GM23338 (cell line): Measurements from ENCODE around the gene PLN. TPM values are rescaled to one million over a fixed set of nuclear protein-coding genes. Genes with fewer than 3 reads are reported as not detected.
A peak's percentile ranks its signal among the peaks of the same experiment; 100 is the strongest.

ENCODE experiments used
- ATAC-seq: fragments of 200-7000 bp; cut with Tn5 transposase; 3 replicates; pipeline ENCODE4 v1.9.1; 2020
- DNase-seq: peaks from one replicate; pipeline ENCODE4 v3.0.0-alpha.2; 2015; ENCODE audit warnings: low spot score
- H2AFZ ChIP-seq: fragments of 200-600 bp; sonication (generic); 2 replicates; pipeline ENCODE4 v1.8.0; 2016; ENCODE audit warnings: antibody characterized with exemption, mild to moderate bottlenecking, moderate library complexity
- H3F3A ChIP-seq: fragments of 200-600 bp; sonication (generic); replicated peaks from 2 replicates; pipeline ENCODE4 v1.8.0; 2017; ENCODE audit warnings: antibody characterized with exemption, mixed run types, low read depth
- H3K27ac ChIP-seq: fragments of 200-600 bp; sonication (generic); 2 replicates; pipeline ENCODE4 v1.6.1; 2016; ENCODE audit warnings: low read depth
- H3K27me3 ChIP-seq: fragments of 200-600 bp; sonication (generic); 2 replicates; pipeline ENCODE4 v1.8.0; 2016; ENCODE audit warnings: mild to moderate bottlenecking, mixed run types, moderate library complexity; ENCODE audit not compliant: insufficient read depth
- H3K36me3 ChIP-seq: fragments of 200-600 bp; sonication (generic); 2 replicates; pipeline ENCODE4 v1.8.0; 2016; ENCODE audit warnings: mild to moderate bottlenecking; ENCODE audit not compliant: insufficient read depth
- H3K4me1 ChIP-seq: fragments of 200-600 bp; sonication (generic); 2 replicates; pipeline ENCODE4 v1.8.0; 2016; ENCODE audit warnings: mild to moderate bottlenecking, moderate library complexity; ENCODE audit not compliant: insufficient read depth
- H3K4me2 ChIP-seq: fragments of 200-600 bp; sonication (generic); 2 replicates; pipeline ENCODE4 v1.7.1; 2017; ENCODE audit warnings: mixed run types
- H3K4me3 ChIP-seq: fragments of 200-600 bp; sonication (generic); 2 replicates; pipeline ENCODE4 v1.6.1; 2016; ENCODE audit warnings: mixed run types
- H3K79me2 ChIP-seq: fragments of 200-600 bp; sonication (generic); replicated peaks from 2 replicates; pipeline ENCODE4 v1.8.0; 2017; ENCODE audit warnings: mild to moderate bottlenecking; ENCODE audit not compliant: insufficient read depth
- H3K9me2 ChIP-seq: fragments of 200-600 bp; sonication (generic); 2 replicates; pipeline ENCODE4 v1.8.0; 2017; ENCODE audit not compliant: insufficient read depth
- H4K20me1 ChIP-seq: fragments of 200-600 bp; sonication (generic); replicated peaks from 2 replicates; pipeline ENCODE4 v1.8.0; 2017; ENCODE audit warnings: mild to moderate bottlenecking; ENCODE audit not compliant: insufficient read depth
- H3K27ac Mint-ChIP-seq: 2 replicates; pipeline ENCODE4 v1.8.0; 2020; ENCODE audit warnings: inconsistent platforms, mild to moderate bottlenecking, moderate library complexity, mixed read lengths
- H3K27me3 Mint-ChIP-seq: 3 replicates; pipeline ENCODE4 v1.8.0; 2022; ENCODE audit warnings: low read depth, mild to moderate bottlenecking, moderate library complexity, mixed read lengths, inconsistent platforms; ENCODE audit not compliant: insufficient read depth, poor library complexity
- H3K36me3 Mint-ChIP-seq: 3 replicates; pipeline ENCODE4 v1.8.0; 2021; ENCODE audit warnings: low read depth, mild to moderate bottlenecking, inconsistent platforms, moderate library complexity, mixed read lengths
- H3K4me1 Mint-ChIP-seq: 3 replicates; pipeline ENCODE4 v1.8.0; 2020; ENCODE audit warnings: mild to moderate bottlenecking, inconsistent platforms, mixed read lengths
- H3K4me3 Mint-ChIP-seq: 3 replicates; pipeline ENCODE4 v1.8.0; 2021; ENCODE audit warnings: moderate library complexity, mild to moderate bottlenecking, inconsistent platforms, mixed read lengths
- H3K9me3 Mint-ChIP-seq: 3 replicates; pipeline ENCODE4 v1.8.0; 2020; ENCODE audit warnings: moderate library complexity, mild to moderate bottlenecking, inconsistent platforms, mixed read lengths
- CREB1 ChIP-seq: fragments of 250-450 bp; sonication (Bioruptor Pico); IDR thresholded peaks from 2 replicates; pipeline ENCODE4 v1.5.0; 2020; ENCODE audit warnings: low read depth, mild to moderate bottlenecking, moderate library complexity
- EZH2 ChIP-seq: fragments of 200-600 bp; sonication (generic); IDR thresholded peaks from one replicate; pipeline ENCODE4 v1.8.0; 2017; ENCODE audit warnings: antibody characterized with exemption, mild to moderate bottlenecking, low read depth; ENCODE audit not compliant: unreplicated experiment
- EZH2phosphoT487 ChIP-seq: fragments of 200-600 bp; sonication (generic); IDR thresholded peaks from one replicate; pipeline ENCODE4 v1.8.1; 2018; ENCODE audit warnings: antibody characterized with exemption; ENCODE audit not compliant: unreplicated experiment
- JUNB ChIP-seq: IDR thresholded peaks from one replicate; pipeline ENCODE4 v1.6.1; 2016; ENCODE audit warnings: antibody characterized with exemption; ENCODE audit not compliant: unreplicated experiment
- REST ChIP-seq: IDR thresholded peaks from one replicate; pipeline ENCODE4 v1.6.1; 2018; ENCODE audit warnings: antibody characterized with exemption; ENCODE audit not compliant: unreplicated experiment
- STAT1 ChIP-seq: IDR thresholded peaks from one replicate; pipeline ENCODE4 v1.6.1; 2016; ENCODE audit warnings: antibody characterized with exemption; ENCODE audit not compliant: unreplicated experiment
- ZNF114 ChIP-seq: fragments of 250-450 bp; sonication (Bioruptor Pico); IDR thresholded peaks from 2 replicates; pipeline ENCODE4 v1.5.0; 2020; ENCODE audit warnings: mild to moderate bottlenecking, moderate library complexity
- ZNF462 ChIP-seq: fragments of 250-450 bp; sonication (Bioruptor Pico); IDR thresholded peaks from 2 replicates; pipeline ENCODE4 v1.5.0; 2020; ENCODE audit warnings: mild to moderate bottlenecking, moderate library complexity
- polyA plus RNA-seq: library from polyadenylated mRNA; unstranded; fragments of >200 nt; fragmentation: Nextera tagmentation; extraction: Ambion mirVana; gene quantifications from 2 replicates; pipeline ENCODE4 v1.2.1, GENCODE V29; 2016
- total RNA-seq: library from RNA; depleted of rRNA; stranded (reverse); fragments of >200 nt; shearing (Covaris generic); gene quantifications from 2 replicates; pipeline ENCODE4 v1.2.3, GENCODE V29; 2014
- TF ChIP-seq, protein P1 (sequence below): IDR thresholded peaks from 2 replicates; pipeline ENCODE4 v1.6.1; 2016; ENCODE audit warnings: antibody characterized with exemption
- TF ChIP-seq, protein P2 (sequence below), 2 experiments: fragments of 200-600 bp in 1 of 2; sonication (generic) in 1 of 2; conservative IDR thresholded peaks; 2 replicates each; pipeline versions ENCODE4 v1.5.1 to v1.6.1; 2016 to 2017; ENCODE audit warnings: antibody characterized with exemption in 2 of 2, low read depth in 2 of 2, mild to moderate bottlenecking in 2 of 2, moderate library complexity in 1 of 2

Gene PLN
- total and polyA plus RNA-seq, 2 experiments from 2014 or later: 0.10 TPM; not detected in 1

- Mint-ChIP-seq H3K27me3 (peaks cover 4% of the 10 kb centered on the region), H3K4me3 (no peak overlapping the region), H3K27ac (no peak overlapping the region), H3K9me3 (no peaks in the 10 kb centered on the region), H3K4me1 (peaks cover 10% of the 10 kb centered on the region), H3K36me3 (no peaks in the 10 kb centered on the region)
- Histone ChIP-seq H3K79me2 (no peaks in the 10 kb centered on the region), H3K9me2 (0 out of 2 replicates have a peak, but pooled peaks cover 4% of the 10 kb centered on the region), H3K36me3 (no peaks in the 10 kb centered on the region), H3K4me2 (no peak overlapping the region), H3K4me3 (no peak overlapping the region), H3K27me3 (no peaks in the 10 kb centered on the region), H3K4me1 (no peaks in the 10 kb centered on the region), H2AFZ (no peak overlapping the region), H3K27ac (no peak overlapping the region), H3F3A (no peaks in the 10 kb centered on the region), H4K20me1 (no peaks in the 10 kb centered on the region)
- TF ChIP-seq, protein P1, sequence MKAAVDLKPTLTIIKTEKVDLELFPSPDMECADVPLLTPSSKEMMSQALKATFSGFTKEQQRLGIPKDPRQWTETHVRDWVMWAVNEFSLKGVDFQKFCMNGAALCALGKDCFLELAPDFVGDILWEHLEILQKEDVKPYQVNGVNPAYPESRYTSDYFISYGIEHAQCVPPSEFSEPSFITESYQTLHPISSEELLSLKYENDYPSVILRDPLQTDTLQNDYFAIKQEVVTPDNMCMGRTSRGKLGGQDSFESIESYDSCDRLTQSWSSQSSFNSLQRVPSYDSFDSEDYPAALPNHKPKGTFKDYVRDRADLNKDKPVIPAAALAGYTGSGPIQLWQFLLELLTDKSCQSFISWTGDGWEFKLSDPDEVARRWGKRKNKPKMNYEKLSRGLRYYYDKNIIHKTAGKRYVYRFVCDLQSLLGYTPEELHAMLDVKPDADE: no peak
- TF ChIP-seq EZH2 (no peak), EZH2phosphoT487 (no peak), JUNB (no peak), REST (no peak), ZNF462 (CRISPR knock-in tag) (no peak), STAT1 (no peak), ZNF114 (CRISPR knock-in tag) (no peak), CREB1 (CRISPR knock-in tag) (no peak)
- TF ChIP-seq, protein P2, sequence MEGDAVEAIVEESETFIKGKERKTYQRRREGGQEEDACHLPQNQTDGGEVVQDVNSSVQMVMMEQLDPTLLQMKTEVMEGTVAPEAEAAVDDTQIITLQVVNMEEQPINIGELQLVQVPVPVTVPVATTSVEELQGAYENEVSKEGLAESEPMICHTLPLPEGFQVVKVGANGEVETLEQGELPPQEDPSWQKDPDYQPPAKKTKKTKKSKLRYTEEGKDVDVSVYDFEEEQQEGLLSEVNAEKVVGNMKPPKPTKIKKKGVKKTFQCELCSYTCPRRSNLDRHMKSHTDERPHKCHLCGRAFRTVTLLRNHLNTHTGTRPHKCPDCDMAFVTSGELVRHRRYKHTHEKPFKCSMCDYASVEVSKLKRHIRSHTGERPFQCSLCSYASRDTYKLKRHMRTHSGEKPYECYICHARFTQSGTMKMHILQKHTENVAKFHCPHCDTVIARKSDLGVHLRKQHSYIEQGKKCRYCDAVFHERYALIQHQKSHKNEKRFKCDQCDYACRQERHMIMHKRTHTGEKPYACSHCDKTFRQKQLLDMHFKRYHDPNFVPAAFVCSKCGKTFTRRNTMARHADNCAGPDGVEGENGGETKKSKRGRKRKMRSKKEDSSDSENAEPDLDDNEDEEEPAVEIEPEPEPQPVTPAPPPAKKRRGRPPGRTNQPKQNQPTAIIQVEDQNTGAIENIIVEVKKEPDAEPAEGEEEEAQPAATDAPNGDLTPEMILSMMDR (conservative IDR thresholded peaks at IDR 0.05; ENCODE audit: low read depth in 2 of 2): no peak
- DNase-seq (peak; percentile 59), ATAC-seq (peak; percentile 77)
Measured at GRCh38 chr6:118524686-118525085, 23.4 kb upstream of the PLN start.
